Liver (tissue), 3 donors: Measurements from ENCODE around the gene GDPD2.
A peak's percentile ranks its signal among the peaks of the same experiment; 100 is the strongest.

Experiments
- GABPA ChIP-seq, 2 donors: IDR thresholded peaks in 1 of 2; conservative IDR thresholded peaks in 1 of 2; 2 replicates each; pipeline ENCODE4 v1.6.1; 2016; ENCODE audit warnings: antibody characterized with exemption in 2 of 2, mild to moderate bottlenecking in 1 of 2, moderate library complexity in 1 of 2
- JUND ChIP-seq, 2 donors: IDR thresholded peaks; 2 replicates each; pipeline ENCODE4 v1.6.1; 2016; ENCODE audit warnings: antibody characterized with exemption in 2 of 2
- RAD21 ChIP-seq, 2 donors: IDR thresholded peaks; 2 replicates each; pipeline ENCODE4 v1.6.1; 2016; ENCODE audit warnings: antibody characterized with exemption in 2 of 2, mild to moderate bottlenecking in 2 of 2
- TAF1 ChIP-seq: conservative IDR thresholded peaks from 2 replicates; pipeline ENCODE4 v1.6.1; 2016; ENCODE audit warnings: antibody characterized with exemption, mild to moderate bottlenecking
- TF ChIP-seq, protein P1 (sequence below): fragments of 150-350 bp; IDR thresholded peaks from 2 replicates; pipeline ENCODE4 v1.5.1; 2017; ENCODE audit warnings: improper control_type of control experiment, low read depth, low read length; ENCODE audit not compliant: missing input control
- TF ChIP-seq, protein P2 (sequence below): IDR thresholded peaks from 2 replicates; pipeline ENCODE4 v1.6.1; 2016; ENCODE audit warnings: antibody characterized with exemption, mild to moderate bottlenecking
- donor health status: healthy.
- donor health status: healthy.

DNA sequence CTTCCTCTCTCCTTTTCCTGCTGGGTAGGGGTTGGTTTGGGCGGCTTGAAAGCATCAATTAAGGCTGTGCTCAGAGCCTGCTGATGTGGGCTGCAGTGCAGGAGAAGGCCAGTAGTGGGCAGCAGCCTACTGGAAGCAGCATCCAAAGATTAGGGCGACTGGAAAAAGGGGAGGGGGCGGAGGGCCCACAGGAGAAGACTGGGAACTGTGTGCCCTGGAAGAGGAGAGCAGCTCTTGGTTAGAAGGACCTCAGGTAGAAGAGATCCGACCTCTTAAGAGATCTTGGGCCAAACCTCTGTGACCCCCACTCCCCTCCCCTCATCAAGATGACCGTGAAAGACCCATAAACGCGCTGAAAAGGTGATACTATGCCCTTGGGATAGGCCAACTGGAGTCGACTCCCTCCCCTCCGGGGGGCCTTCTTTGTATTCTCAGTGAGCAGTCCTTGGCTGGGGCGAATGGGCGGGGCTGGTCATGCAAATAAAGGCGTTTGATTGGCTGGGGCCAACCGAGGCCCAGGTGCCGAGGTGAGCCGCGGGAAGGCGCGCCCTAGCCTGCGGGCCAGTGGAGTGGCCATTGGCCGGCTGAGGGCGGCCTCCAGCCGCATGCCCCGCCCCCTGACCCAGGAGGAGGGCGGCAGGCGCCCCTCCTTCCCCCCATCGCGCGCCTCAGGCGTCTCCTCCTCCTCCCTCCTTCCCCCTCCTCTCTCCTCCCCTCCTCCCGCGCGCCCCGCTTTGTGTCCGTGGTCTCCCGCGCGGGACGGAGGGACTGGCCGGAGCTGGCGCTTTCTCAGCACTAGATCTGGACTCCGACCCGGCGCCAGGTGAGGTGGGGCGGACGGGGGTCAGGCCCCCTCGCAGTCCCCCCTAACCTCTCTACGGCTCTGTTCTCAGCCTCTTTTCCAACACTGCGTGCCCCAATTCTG is 31.6 kb downstream of the GDPD2 start:
- TF ChIP-seq JUND (IDR thresholded peaks at IDR 0.05), result no peak
- TF ChIP-seq TAF1, result no peak
- TF ChIP-seq, protein P1, sequence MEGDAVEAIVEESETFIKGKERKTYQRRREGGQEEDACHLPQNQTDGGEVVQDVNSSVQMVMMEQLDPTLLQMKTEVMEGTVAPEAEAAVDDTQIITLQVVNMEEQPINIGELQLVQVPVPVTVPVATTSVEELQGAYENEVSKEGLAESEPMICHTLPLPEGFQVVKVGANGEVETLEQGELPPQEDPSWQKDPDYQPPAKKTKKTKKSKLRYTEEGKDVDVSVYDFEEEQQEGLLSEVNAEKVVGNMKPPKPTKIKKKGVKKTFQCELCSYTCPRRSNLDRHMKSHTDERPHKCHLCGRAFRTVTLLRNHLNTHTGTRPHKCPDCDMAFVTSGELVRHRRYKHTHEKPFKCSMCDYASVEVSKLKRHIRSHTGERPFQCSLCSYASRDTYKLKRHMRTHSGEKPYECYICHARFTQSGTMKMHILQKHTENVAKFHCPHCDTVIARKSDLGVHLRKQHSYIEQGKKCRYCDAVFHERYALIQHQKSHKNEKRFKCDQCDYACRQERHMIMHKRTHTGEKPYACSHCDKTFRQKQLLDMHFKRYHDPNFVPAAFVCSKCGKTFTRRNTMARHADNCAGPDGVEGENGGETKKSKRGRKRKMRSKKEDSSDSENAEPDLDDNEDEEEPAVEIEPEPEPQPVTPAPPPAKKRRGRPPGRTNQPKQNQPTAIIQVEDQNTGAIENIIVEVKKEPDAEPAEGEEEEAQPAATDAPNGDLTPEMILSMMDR, result peak; percentile 70
- TF ChIP-seq RAD21 (IDR thresholded peaks at IDR 0.05), result peak; percentile 65 to 79
- no peak for TF ChIP-seq GABPA (IDR thresholded peaks at IDR 0.05 in 1 of 2, conservative IDR thresholded peaks at IDR 0.05 in 1 of 2)
- TF ChIP-seq, protein P2, sequence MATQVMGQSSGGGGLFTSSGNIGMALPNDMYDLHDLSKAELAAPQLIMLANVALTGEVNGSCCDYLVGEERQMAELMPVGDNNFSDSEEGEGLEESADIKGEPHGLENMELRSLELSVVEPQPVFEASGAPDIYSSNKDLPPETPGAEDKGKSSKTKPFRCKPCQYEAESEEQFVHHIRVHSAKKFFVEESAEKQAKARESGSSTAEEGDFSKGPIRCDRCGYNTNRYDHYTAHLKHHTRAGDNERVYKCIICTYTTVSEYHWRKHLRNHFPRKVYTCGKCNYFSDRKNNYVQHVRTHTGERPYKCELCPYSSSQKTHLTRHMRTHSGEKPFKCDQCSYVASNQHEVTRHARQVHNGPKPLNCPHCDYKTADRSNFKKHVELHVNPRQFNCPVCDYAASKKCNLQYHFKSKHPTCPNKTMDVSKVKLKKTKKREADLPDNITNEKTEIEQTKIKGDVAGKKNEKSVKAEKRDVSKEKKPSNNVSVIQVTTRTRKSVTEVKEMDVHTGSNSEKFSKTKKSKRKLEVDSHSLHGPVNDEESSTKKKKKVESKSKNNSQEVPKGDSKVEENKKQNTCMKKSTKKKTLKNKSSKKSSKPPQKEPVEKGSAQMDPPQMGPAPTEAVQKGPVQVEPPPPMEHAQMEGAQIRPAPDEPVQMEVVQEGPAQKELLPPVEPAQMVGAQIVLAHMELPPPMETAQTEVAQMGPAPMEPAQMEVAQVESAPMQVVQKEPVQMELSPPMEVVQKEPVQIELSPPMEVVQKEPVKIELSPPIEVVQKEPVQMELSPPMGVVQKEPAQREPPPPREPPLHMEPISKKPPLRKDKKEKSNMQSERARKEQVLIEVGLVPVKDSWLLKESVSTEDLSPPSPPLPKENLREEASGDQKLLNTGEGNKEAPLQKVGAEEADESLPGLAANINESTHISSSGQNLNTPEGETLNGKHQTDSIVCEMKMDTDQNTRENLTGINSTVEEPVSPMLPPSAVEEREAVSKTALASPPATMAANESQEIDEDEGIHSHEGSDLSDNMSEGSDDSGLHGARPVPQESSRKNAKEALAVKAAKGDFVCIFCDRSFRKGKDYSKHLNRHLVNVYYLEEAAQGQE, result no peak
